GM12801 (cell line): ENCODE measurements around the gene DOCK10.

ENCODE experiments used
- TF ChIP-seq, protein P1 (sequence below): IDR thresholded peaks from one replicate; pipeline ENCODE4 v1.5.1; 2011; ENCODE audit warnings: control low read depth; ENCODE audit not compliant: insufficient read length; ENCODE audit errors: extremely low read depth

Gene DOCK10

DNA sequence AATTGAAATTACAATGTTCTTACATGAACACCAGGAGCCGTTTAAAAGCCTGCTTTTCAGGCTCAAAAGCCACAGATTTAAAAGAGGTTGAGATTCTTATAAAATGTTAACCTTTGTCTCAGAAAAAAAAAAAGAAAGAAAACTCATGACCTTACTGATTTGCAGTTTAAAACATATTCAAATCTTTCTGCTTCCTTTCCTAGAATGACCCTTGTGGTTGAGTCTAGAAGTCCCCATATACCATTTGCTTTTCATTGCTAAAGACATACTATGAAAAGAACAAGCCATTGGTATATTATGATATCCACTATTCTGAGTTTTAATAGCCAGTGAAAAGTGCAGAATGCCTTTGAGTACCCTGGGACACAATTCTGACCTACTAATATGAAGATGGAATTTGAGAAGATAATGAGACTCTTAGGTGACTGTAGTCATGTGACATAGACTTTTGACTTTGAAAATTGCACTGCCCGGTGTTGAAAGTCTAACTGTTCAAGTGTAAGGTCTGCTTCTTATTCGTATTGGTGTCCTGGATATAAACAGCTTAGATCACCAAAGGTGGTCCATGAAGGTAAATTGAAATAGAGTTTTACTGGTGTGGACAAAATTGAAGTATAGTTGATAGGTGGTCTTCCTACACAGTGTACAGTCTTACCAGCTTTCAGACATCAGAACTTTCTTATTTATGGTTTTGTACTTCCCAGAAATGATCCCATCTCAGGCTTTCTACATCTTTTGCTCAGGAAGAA, 117.0 kb downstream of the DOCK10 start:
- TF ChIP-seq, protein P1, sequence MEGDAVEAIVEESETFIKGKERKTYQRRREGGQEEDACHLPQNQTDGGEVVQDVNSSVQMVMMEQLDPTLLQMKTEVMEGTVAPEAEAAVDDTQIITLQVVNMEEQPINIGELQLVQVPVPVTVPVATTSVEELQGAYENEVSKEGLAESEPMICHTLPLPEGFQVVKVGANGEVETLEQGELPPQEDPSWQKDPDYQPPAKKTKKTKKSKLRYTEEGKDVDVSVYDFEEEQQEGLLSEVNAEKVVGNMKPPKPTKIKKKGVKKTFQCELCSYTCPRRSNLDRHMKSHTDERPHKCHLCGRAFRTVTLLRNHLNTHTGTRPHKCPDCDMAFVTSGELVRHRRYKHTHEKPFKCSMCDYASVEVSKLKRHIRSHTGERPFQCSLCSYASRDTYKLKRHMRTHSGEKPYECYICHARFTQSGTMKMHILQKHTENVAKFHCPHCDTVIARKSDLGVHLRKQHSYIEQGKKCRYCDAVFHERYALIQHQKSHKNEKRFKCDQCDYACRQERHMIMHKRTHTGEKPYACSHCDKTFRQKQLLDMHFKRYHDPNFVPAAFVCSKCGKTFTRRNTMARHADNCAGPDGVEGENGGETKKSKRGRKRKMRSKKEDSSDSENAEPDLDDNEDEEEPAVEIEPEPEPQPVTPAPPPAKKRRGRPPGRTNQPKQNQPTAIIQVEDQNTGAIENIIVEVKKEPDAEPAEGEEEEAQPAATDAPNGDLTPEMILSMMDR = no peak

DNA sequence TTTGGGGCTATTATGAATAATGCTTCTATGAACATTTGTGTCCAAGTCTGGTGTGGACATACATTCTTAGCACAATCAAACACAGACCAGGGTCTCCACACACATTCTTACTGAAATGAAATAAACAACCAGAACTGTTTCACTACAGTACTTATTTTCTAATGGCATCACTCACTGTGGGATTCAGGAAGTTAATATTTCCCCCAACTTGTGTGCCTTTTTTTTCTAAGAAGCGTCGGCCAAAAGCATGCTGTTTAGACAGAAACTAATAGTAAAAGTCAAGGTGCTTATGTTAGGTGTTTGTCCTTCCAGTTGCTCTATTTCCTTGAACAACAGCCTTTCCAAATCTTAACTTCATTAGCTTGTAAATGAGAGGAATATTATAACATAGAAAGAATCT, 117.6 kb downstream of the DOCK10 start:
- TF ChIP-seq, protein P1 = no peak

DNA sequence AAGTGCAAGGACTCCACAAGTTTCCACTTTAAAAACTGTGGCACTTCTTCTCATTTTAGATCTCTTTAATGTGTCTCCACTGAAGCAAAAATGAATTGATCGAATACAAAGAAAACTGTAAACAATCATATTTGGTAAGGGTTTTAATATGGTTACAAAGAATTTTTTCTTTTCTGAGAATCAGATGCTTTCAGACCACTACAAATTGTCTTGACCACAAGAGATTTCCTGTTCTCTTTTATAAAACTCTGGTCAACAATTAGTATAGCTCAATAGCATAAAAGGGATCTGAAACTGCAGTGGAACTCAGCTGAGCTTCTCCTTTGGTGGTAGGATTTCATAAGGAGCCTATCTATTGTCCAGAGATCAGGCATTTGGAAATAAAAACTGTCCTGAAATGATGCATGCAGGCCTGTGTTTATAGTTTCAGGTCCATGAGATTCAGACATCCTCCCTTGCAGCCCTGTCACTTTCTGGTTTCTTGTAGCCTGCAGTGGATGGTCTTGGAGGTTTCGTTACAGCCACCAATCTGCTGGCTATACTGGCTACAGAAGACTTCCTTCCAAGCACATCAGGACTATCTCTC, 120.0 kb downstream of the DOCK10 start:
- TF ChIP-seq, protein P1 = no peak

GRCh38 chr2:224919472-224920110, 122.7 kb downstream of the DOCK10 start:
- TF ChIP-seq, protein P1 = no peak

- TF ChIP-seq, protein P1 = no peak
Measured at GRCh38 chr2:224918626-224919471, 123.4 kb downstream of the DOCK10 start.

- TF ChIP-seq, protein P1 = no peak
Measured at GRCh38 chr2:224915136-224915535, 127.1 kb downstream of the DOCK10 start.

DNA sequence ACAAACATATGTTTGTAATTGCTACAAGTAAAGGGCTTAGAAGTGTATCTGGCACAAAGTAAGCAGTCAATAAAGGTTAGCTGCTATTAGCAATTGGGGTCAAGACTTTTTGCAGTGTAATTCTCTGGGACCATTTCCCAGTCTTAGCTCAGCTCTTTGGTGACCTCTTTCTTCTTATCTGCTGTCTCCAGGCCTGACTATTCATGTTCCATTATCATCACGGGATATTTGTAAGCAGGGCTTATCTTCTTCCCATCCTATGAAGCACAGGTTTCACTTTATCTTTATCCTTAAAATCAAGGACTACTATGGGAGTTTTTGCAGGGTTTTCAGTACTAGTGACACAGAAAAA, 131.7 kb downstream of the DOCK10 start:
- TF ChIP-seq, protein P1 = no peak
